HCT116 (cell line): ENCODE results near the gene LRRN2. TPM values are rescaled to one million over a fixed set of nuclear protein-coding genes. Genes with fewer than 3 reads are reported as not detected.

ENCODE experiments used
- ATAC-seq: fragments of 200-7000 bp; cut with Tn5 transposase; 2 replicates; pipeline ENCODE4 v1.9.1; 2020; ENCODE audit warnings: mild to moderate bottlenecking, moderate library complexity
- BruUV-seq: library from RNA; stranded (reverse); fragments of 400-500 nt; replicated peaks from 2 replicates; lab custom pipeline; 2021; lab: Mats Ljungman, UMichigan
- CTCF ChIA-PET: fragments of 300-600 bp; sonication (Branson Sonifier 250); formaldehyde crosslinking; loops from one replicate; lab custom pipeline; 2021; ENCODE audit warnings: antibody characterized with exemption; lab: Charles Lee
- POLR2A ChIA-PET: fragments of 300-600, 350-600 bp; sonication (Branson Sonifier 250); formaldehyde crosslinking; loops from one replicate; lab custom pipeline; 2021; ENCODE audit warnings: antibody characterized with exemption; lab: Charles Lee
- RAD21 ChIA-PET, 2 experiments: fragments of 300-600 bp; sonication (Branson Sonifier 250); formaldehyde crosslinking; loops; one replicate each; lab custom pipeline; 2023; ENCODE audit warnings: low total read pairs in 2 of 2; ENCODE audit not compliant: uncharacterized antibody in 2 of 2, unreplicated experiment in 2 of 2, low non-redundant PET in 1 of 2; lab: Charles Lee
- DNase-seq: peaks from one replicate; pipeline ENCODE4 v3.0.0-alpha.2; 2010; ENCODE audit warnings: low read depth, low spot score
- H2AFZ ChIP-seq: fragments of 200-600 bp; shearing (Covaris generic), sonication (generic); 2 replicates; pipeline ENCODE4 v1.6.1; 2017; ENCODE audit warnings: low read depth, mixed run types, mixed read lengths, antibody characterized with exemption, low read length; ENCODE audit not compliant: poor library complexity, severe bottlenecking
- H3K27ac ChIP-seq: 2 replicates; pipeline ENCODE4 v1.5.1; 2012; ENCODE audit warnings: low read depth, low read length
- H3K27me3 ChIP-seq: fragments of 200-600 bp; sonication (generic); 2 replicates; pipeline ENCODE4 v1.6.1; 2016; ENCODE audit warnings: mixed run types, low read length, mixed read lengths; ENCODE audit not compliant: insufficient read depth
- H3K36me3 ChIP-seq, 2 experiments: fragments of 200-500 bp in 1 of 2; fragments of 200-600 bp in 1 of 2; sonication (Bioruptor generic) in 1 of 2; sonication (generic) in 1 of 2; 2 replicates each; pipeline versions ENCODE4 v1.5.1 to v1.6.1; 2014 to 2016; ENCODE audit warnings: low read length in 2 of 2, inconsistent platforms in 1 of 2, mixed read lengths in 1 of 2, mixed run types in 1 of 2; ENCODE audit not compliant: insufficient read depth in 2 of 2, control insufficient read depth in 1 of 2
- H3K4me1 ChIP-seq, 2 experiments: fragments of 200-600 bp in 1 of 2; sonication (generic) in 1 of 2; 2 replicates each; pipeline versions ENCODE4 v1.5.1 to v1.6.1; 2012 to 2017; ENCODE audit warnings: low read length in 2 of 2, inconsistent platforms in 1 of 2, mild to moderate bottlenecking in 1 of 2, mixed read lengths in 1 of 2, mixed run types in 1 of 2, moderate library complexity in 1 of 2; ENCODE audit not compliant: insufficient read depth in 2 of 2, control insufficient read depth in 1 of 2
- H3K4me2 ChIP-seq: fragments of 200-600 bp; sonication (generic); 2 replicates; pipeline ENCODE4 v1.6.1; 2017; ENCODE audit warnings: mixed run types, low read length, mixed read lengths
- H3K4me3 ChIP-seq, 2 experiments: fragments of 200-600 bp in 1 of 2; sonication (generic) in 1 of 2; replicated peaks in 1 of 2; 2 replicates each; pipeline ENCODE4 v1.5.1; 2011 to 2016; ENCODE audit warnings: low read length in 2 of 2, control low read depth in 1 of 2, low read depth in 1 of 2, mild to moderate bottlenecking in 1 of 2, mixed read lengths in 1 of 2, mixed run types in 1 of 2
- H3K79me2 ChIP-seq: fragments of 200-600 bp; sonication (generic); 2 replicates; pipeline ENCODE4 v1.6.1; 2017; ENCODE audit warnings: mild to moderate bottlenecking, mixed run types, low read length, moderate library complexity, mixed read lengths; ENCODE audit not compliant: insufficient read depth
- H3K9ac ChIP-seq: fragments of 200-600 bp; sonication (generic); 2 replicates; pipeline ENCODE4 v1.6.1; 2016; ENCODE audit warnings: low read length, mixed read lengths
- H3K9me2 ChIP-seq: fragments of 200-600 bp; sonication (generic), shearing (Covaris generic); 2 replicates; pipeline ENCODE4 v1.6.1; 2017; ENCODE audit warnings: mixed run types, mild to moderate bottlenecking, moderate library complexity; ENCODE audit not compliant: insufficient read depth
- H3K9me3 ChIP-seq, 2 experiments: fragments of 200-500 bp in 1 of 2; fragments of 200-600 bp in 1 of 2; sonication (Bioruptor generic) in 1 of 2; sonication (generic) in 1 of 2; 2 replicates each; pipeline ENCODE4 v1.6.1; 2014 to 2017; ENCODE audit warnings: low read length in 2 of 2, mixed read lengths in 2 of 2, inconsistent platforms in 1 of 2, low read depth in 1 of 2, mild to moderate bottlenecking in 1 of 2, mixed run types in 1 of 2, moderate library complexity in 1 of 2; ENCODE audit not compliant: control insufficient read depth in 1 of 2, insufficient read depth in 1 of 2
- H4K20me1 ChIP-seq: fragments of 200-600 bp; sonication (generic), shearing (Covaris generic); 2 replicates; pipeline ENCODE4 v1.6.1; 2017; ENCODE audit warnings: mixed run types, mild to moderate bottlenecking, moderate library complexity; ENCODE audit not compliant: insufficient read depth
- CEBPB ChIP-seq: IDR thresholded peaks from 2 replicates; pipeline ENCODE4 v1.6.1; 2012; ENCODE audit warnings: low read depth
- EZH2 ChIP-seq: fragments of 200-600 bp; sonication (generic); IDR thresholded peaks from 2 replicates; pipeline ENCODE4 v1.6.1; 2017; ENCODE audit warnings: antibody characterized with exemption, mixed run types
- EZH2phosphoT487 ChIP-seq: fragments of 200-600 bp; IDR thresholded peaks from 2 replicates; pipeline ENCODE4 v1.6.1; 2018; ENCODE audit warnings: antibody characterized with exemption, borderline replicate concordance
- RAD21 ChIP-seq: IDR thresholded peaks from 2 replicates; pipeline ENCODE4 v1.6.1; 2012; ENCODE audit warnings: low read depth, mild to moderate bottlenecking
- SP1 ChIP-seq: IDR thresholded peaks from 2 replicates; pipeline ENCODE4 v1.6.1; 2012; ENCODE audit warnings: low read depth
- intact Hi-C: fragments of 100-400 bp; cut with micrococcal nuclease; formaldehyde crosslinking; loops from 2 replicates; pipeline ENCODE4 v1.10.0; 2022
- total RNA-seq: library from RNA; stranded (reverse); gene quantifications from one replicate; pipeline ENCODE4 v1.2.1, GENCODE V29; 2021; ENCODE audit not compliant: unreplicated experiment
- TF ChIP-seq, protein P1 (sequence below): IDR thresholded peaks from 2 replicates; pipeline ENCODE4 v1.6.1; 2011; ENCODE audit warnings: mild to moderate bottlenecking, low read length, moderate library complexity; ENCODE audit not compliant: insufficient replicate concordance; ENCODE audit errors: extremely low read depth
- TF ChIP-seq, protein P2 (sequence below): IDR thresholded peaks from 2 replicates; pipeline ENCODE4 v1.6.1; 2012; ENCODE audit warnings: low read depth
- TF ChIP-seq, protein P3 (sequence below), 3 experiments: fragments of 200-600 bp in 1 of 3; sonication (generic) in 1 of 3; IDR thresholded peaks in 2 of 3; conservative IDR thresholded peaks in 1 of 3; 2 replicates each; pipeline ENCODE4 v1.5.1; 2012 to 2017; ENCODE audit warnings: low read depth in 2 of 3, low read length in 2 of 3, antibody characterized with exemption in 1 of 3, borderline replicate concordance in 1 of 3, control low read depth in 1 of 3, mild to moderate bottlenecking in 1 of 3, mixed read lengths in 1 of 3, mixed run types in 1 of 3, moderate library complexity in 1 of 3; ENCODE audit not compliant: insufficient read depth in 1 of 3

Gene LRRN2
- total RNA-seq, 1 experiment from 2014 or later = 3.2 TPM

DNA sequence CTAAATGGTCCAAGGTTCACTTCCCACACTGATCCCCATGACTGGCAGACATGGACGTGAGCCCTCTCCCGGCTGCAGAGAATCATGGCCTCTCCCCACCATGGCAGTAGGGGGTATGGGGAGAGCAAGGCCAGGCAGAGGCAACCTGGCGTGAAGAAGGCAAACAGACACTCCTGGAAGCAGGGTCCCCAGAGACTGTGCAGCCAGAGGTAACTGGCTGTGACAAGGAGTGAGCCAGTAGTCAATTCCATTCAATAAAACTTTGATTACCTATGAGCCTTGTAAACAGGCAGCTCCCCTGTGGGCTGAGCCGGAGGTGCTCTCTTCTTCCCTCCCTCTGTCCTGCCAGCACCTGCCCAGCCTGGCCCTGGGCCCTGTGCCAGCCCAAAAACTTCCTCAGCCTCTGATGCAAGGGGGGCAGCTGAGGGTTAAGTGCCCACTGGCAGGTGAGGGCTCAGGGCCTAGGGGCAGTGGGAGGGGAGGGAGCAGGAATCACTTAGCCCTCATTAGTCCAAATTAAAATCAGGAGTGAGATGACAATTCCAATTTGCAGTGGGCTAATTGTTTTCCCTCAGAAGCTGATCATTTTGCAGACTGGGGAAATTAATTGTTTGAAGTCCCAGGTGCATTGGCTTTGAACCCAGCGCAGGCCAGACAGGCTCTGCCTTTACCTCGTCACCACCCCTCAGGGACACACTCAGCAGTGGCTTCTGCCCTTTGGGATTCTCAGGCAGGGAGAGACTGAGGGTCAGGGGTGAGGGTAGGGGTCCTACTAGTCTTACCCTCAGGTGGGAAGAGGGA, 35.6 kb downstream of the LRRN2 start:
- H3K4me3 ChIP-seq = no peak overlapping the region
- CTCF ChIA-PET = no interaction called here
- no peak overlapping the region for H2AFZ ChIP-seq
- ATAC-seq (no peak), DNase-seq (no peak)
- H3K4me1 ChIP-seq = peaks cover 4 to 13% of the 10 kb centered on the region in 2 experiments; a peak in 3 of 4 replicates
- no peaks in the 10 kb centered on the region for H3K79me2 ChIP-seq
- H3K36me3 ChIP-seq = no peaks in the 10 kb centered on the region
- H3K9ac ChIP-seq = no peak overlapping the region
- RAD21 ChIA-PET = no interaction called here
- no peaks in the 10 kb centered on the region for H3K9me3 ChIP-seq
- no peak overlapping the region for H3K4me2 ChIP-seq
- TF ChIP-seq, protein P1, sequence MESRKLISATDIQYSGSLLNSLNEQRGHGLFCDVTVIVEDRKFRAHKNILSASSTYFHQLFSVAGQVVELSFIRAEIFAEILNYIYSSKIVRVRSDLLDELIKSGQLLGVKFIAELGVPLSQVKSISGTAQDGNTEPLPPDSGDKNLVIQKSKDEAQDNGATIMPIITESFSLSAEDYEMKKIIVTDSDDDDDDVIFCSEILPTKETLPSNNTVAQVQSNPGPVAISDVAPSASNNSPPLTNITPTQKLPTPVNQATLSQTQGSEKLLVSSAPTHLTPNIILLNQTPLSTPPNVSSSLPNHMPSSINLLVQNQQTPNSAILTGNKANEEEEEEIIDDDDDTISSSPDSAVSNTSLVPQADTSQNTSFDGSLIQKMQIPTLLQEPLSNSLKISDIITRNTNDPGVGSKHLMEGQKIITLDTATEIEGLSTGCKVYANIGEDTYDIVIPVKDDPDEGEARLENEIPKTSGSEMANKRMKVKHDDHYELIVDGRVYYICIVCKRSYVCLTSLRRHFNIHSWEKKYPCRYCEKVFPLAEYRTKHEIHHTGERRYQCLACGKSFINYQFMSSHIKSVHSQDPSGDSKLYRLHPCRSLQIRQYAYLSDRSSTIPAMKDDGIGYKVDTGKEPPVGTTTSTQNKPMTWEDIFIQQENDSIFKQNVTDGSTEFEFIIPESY = no peak
- TF ChIP-seq EZH2phosphoT487 (no peak), RAD21 (no peak), CEBPB (no peak), EZH2 (no peak), SP1 (no peak)
- TF ChIP-seq, protein P2, sequence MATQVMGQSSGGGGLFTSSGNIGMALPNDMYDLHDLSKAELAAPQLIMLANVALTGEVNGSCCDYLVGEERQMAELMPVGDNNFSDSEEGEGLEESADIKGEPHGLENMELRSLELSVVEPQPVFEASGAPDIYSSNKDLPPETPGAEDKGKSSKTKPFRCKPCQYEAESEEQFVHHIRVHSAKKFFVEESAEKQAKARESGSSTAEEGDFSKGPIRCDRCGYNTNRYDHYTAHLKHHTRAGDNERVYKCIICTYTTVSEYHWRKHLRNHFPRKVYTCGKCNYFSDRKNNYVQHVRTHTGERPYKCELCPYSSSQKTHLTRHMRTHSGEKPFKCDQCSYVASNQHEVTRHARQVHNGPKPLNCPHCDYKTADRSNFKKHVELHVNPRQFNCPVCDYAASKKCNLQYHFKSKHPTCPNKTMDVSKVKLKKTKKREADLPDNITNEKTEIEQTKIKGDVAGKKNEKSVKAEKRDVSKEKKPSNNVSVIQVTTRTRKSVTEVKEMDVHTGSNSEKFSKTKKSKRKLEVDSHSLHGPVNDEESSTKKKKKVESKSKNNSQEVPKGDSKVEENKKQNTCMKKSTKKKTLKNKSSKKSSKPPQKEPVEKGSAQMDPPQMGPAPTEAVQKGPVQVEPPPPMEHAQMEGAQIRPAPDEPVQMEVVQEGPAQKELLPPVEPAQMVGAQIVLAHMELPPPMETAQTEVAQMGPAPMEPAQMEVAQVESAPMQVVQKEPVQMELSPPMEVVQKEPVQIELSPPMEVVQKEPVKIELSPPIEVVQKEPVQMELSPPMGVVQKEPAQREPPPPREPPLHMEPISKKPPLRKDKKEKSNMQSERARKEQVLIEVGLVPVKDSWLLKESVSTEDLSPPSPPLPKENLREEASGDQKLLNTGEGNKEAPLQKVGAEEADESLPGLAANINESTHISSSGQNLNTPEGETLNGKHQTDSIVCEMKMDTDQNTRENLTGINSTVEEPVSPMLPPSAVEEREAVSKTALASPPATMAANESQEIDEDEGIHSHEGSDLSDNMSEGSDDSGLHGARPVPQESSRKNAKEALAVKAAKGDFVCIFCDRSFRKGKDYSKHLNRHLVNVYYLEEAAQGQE = no peak
- TF ChIP-seq, protein P3, sequence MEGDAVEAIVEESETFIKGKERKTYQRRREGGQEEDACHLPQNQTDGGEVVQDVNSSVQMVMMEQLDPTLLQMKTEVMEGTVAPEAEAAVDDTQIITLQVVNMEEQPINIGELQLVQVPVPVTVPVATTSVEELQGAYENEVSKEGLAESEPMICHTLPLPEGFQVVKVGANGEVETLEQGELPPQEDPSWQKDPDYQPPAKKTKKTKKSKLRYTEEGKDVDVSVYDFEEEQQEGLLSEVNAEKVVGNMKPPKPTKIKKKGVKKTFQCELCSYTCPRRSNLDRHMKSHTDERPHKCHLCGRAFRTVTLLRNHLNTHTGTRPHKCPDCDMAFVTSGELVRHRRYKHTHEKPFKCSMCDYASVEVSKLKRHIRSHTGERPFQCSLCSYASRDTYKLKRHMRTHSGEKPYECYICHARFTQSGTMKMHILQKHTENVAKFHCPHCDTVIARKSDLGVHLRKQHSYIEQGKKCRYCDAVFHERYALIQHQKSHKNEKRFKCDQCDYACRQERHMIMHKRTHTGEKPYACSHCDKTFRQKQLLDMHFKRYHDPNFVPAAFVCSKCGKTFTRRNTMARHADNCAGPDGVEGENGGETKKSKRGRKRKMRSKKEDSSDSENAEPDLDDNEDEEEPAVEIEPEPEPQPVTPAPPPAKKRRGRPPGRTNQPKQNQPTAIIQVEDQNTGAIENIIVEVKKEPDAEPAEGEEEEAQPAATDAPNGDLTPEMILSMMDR (IDR thresholded peaks at IDR 0.05 in 2 of 3, conservative IDR thresholded peaks at IDR 0.05 in 1 of 3; ENCODE audit: borderline replicate concordance in 1 of 3, insufficient read depth in 1 of 3, low read depth in 2 of 3, low read length in 2 of 3) = no peak
- no peaks in the 10 kb centered on the region for H3K9me2 ChIP-seq
- no TSS peak for BruUV-seq
- intact Hi-C loops = no loop called here
- no peaks in the 10 kb centered on the region for H3K27me3 ChIP-seq
- H3K27ac ChIP-seq = no peak overlapping the region
- POLR2A ChIA-PET = no interaction called here
- no peaks in the 10 kb centered on the region for H4K20me1 ChIP-seq
